Gastroesophageal sphincter (tissue), 3 donors: Measurements from ENCODE around the gene DVL2.

Experiments
- CTCF ChIP-seq, 4 experiments: fragments of 200-600 bp in 2 of 4; fragments of 450-650 bp in 2 of 4; sonication (generic) in 1 of 4; IDR thresholded peaks; one replicate each; pipeline ENCODE4 v1.5.1; 2017 to 2019; ENCODE audit warnings: antibody characterized with exemption in 4 of 4, mild to moderate bottlenecking in 2 of 4, moderate library complexity in 2 of 4
- EP300 ChIP-seq: sonication (generic); formaldehyde crosslinking; IDR thresholded peaks from one replicate; pipeline ENCODE4 v1.6.1; 2017; ENCODE audit warnings: antibody characterized with exemption, mild to moderate bottlenecking
- POLR2A ChIP-seq, 2 donors: fragments of 450-650 bp; IDR thresholded peaks; one replicate each; pipeline ENCODE4 v1.6.1; 2017; ENCODE audit warnings: antibody characterized with exemption in 2 of 2, mild to moderate bottlenecking in 2 of 2, moderate library complexity in 1 of 2

GRCh38 chr17:7192271-7192937 lies 41.9 kb downstream of the DVL2 start:
- TF ChIP-seq CTCF (IDR thresholded peaks at IDR 0.05) (no peak), EP300 (no peak), POLR2A (IDR thresholded peaks at IDR 0.05) (no peak)
